ENCODE data around the gene SPC24.

- no peak for TF ChIP-seq CTCF (IDR thresholded peaks at IDR 0.05; ENCODE audit: insufficient read depth, low read length)
- TF ChIP-seq POLR2AphosphoS5 (IDR thresholded peaks at IDR 0.05; ENCODE audit: low read depth) = no peak
- TF ChIP-seq REST (IDR thresholded peaks at IDR 0.05; ENCODE audit: insufficient replicate concordance, low read depth) = no peak
Observed at GRCh38 chr19:11116507-11116906, 39.1 kb downstream of the SPC24 start.

All from HL-60 (cell line).